Kasumi-1 (cell line): ENCODE results near the gene NKX2-3.

Experiments used
- DNase-seq, 2 experiments: peaks; one replicate each; lab custom pipeline; 2025; lab: John Stamatoyannopoulos, UW

Gene NKX2-3

GRCh38 chr10:99539120-99539519 lies 6.4 kb downstream of the NKX2-3 start:
- DNase-seq, result no peak

DNA sequence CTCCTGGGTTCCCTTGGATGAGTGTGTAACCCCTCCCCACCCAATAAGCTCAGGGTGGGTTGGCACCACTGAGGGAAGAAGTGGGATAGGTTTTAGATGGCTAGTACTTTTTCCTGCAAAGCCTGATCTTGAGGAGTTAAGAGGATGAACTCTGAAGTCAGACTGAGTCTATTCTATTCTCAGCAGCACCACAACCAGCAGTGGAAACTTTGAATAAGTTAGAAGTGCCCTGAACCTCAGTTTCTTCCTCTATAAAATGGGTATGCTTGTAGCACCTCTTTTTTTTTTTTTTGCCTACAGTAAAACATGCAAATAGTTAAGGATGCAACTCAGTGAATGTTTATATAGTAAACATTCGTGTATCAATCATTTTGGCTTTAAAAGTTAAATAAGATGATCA lies 7.1 kb downstream of the NKX2-3 start:
- no peak for DNase-seq

- no peak for DNase-seq
These were observed 7.5 kb downstream of the NKX2-3 start for GRCh38 chr10:99540306-99540656.

- no peak for DNase-seq
These were observed 8.2 kb downstream of the NKX2-3 start for GRCh38 chr10:99540657-99541531.

DNA sequence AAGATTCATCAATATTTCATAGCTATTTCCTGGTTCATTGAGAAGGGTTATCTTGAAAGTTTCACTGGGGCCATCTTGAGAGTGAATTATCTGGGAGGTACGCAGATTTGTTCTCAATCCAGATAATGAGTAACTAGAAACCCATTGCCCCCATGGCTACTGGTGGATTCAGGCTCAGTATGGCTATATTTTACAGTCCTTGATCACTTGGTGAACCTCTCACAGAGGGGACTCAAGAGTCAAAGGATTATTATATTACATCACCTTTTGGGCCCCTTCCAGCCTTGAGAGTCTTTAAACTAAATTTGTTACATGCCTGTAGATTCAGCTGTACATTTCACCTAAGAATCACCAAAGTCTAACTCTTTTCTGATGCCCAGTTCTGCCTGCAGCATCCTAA lies 11.6 kb downstream of the NKX2-3 start:
- DNase-seq, result no peak

- DNase-seq, result peak; percentile 75 to 84
These were observed 15.3 kb downstream of the NKX2-3 start for GRCh38 chr10:99548041-99548530.

GRCh38 chr10:99551158-99551557 lies 18.4 kb downstream of the NKX2-3 start:
- peak in 1 of 2 experiments; percentile 18 for DNase-seq

- DNase-seq, result no peak
These were observed 18.9 kb downstream of the NKX2-3 start for GRCh38 chr10:99551616-99552015.

- DNase-seq, result no peak
These were observed 22.6 kb downstream of the NKX2-3 start for GRCh38 chr10:99555371-99555770.

DNA sequence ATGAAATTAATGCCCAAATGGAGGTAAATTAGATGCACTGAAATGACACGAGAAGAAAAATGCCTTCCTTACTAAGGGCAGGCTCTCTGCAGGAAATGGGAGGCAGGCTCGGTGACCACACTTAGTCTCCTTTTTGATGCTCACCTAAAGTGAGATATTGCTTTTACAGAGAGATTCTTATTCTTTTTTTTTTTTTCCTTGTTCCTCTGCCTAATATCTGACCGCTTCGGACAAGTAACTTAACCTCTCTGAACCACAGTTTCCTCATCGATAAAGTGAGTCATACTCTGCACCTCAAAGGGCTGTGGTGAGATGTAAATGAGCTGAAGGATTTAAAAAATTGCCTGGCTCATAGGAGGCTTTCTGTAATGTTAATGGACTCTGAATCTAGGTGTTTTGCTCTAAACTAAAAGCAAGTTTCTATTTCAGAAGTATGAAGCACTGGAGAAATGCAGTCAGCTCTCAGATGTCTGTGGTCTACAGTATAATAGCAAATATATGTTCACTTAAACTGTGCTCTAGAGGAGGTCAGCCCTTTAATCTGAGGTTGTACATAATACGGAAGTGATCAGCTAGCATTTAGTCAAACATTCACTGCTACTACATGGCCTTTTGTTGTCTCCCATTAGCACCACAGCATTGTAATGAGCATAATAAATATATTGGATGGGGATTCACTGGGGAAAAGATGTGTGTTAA lies 23.2 kb downstream of the NKX2-3 start:
- peak in 1 of 2 experiments; percentile 16 for DNase-seq

GRCh38 chr10:99557044-99557443 lies 24.3 kb downstream of the NKX2-3 start:
- no peak for DNase-seq

DNA sequence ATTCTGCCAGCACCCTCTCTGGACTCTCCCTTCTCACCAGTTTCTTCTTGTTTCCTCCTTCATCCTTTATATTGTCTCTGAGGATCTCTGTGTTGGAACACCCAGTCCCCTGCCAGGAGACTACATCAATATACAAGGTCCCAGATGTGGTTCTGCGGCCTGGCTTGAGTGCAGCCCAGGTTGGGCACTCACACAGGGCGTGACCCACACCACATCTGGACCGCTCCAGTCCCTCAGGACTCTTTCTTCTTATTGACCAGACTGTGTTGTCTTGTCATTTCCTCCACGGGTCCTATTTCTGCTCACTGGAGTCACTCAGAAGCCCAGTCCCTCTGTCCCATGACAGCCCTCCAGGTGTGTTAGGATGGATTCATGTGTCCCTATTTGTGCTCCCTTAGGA lies 26.0 kb downstream of the NKX2-3 start:
- DNase-seq, result no peak

GRCh38 chr10:99560277-99561126 lies 27.8 kb downstream of the NKX2-3 start:
- DNase-seq, result peak; percentile 50 to 52

DNA sequence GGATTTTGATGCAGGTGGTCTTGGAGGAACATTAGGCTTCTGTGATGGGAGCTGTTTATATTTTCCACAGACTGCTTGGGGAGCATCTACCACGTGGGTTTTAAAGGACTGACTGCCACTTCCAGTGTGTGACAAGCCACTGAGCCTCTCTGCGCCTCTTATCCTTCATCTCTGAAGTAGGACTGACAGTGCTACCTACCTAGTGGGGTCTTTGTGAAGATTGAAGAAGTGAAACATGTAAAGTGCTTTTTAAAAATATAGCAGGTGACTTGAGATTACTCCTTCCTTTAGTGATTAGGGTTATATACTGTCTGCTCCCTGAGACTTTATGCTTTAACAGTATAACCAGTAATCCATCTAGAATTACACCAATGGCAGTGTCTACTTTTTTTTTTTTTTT lies 29.9 kb downstream of the NKX2-3 start:
- DNase-seq, result no peak

- DNase-seq, result no peak
These were observed 31.6 kb downstream of the NKX2-3 start for GRCh38 chr10:99564361-99564760.

DNA sequence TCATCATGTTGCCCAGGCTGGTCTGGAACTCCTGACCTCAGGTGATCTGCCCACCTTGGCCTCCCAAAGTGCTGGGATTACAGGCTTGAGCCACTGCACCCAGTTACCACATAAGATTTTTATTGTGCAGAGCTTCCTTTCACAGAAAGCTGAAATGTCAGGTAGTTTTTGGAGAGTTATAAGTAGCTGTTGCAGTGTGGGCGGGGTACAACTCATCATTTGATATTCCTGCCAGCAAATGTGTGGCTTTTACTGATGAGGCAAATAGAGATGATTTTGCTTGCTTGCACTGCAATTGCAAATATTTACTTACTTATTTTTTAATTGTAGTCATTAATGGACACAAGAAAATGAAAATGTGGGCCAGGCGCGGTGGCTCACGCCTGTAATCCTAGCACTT lies 32.4 kb downstream of the NKX2-3 start:
- DNase-seq, result no peak

GRCh38 chr10:99569253-99569939 lies 36.7 kb downstream of the NKX2-3 start:
- DNase-seq, result no peak

- DNase-seq, result no peak
These were observed 37.2 kb downstream of the NKX2-3 start for GRCh38 chr10:99569961-99570360.

GRCh38 chr10:99571816-99572215 lies 39.1 kb downstream of the NKX2-3 start:
- DNase-seq, result no peak

GRCh38 chr10:99573790-99574189 lies 41.0 kb downstream of the NKX2-3 start:
- DNase-seq, result no peak

DNA sequence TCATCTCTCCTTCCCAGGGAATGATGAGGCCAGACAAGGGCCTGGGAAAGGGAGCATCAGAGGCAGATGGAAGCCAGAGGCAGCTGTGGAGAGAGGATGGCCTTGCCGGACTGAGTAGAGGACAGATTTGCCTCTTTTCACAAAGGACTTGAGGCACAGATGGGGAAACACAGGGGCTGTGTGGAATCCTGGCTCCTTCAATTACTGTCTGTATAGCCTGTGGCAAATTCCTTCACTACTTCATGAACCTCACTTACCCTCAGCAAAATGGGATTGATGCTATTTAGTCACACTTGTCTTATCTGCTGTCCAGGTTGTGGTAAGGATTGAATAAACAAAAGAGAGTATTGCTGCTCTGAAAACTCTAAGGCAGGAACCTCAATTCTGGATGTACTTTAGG lies 47.2 kb downstream of the NKX2-3 start:
- DNase-seq, result no peak
